Stimulated activated naive B cell treated with anti-CD40 and anti-IgM and Interleukin-4, amounts not matched to agents 10 μg/mL and 1 μg/mL and 100 μg/mL, for 72 hours (primary cell): ENCODE data around the gene CDC7.

Source experiments
- ATAC-seq, 2 donors: fragments of 150-1000 bp; cut with Tn5 transposase; replicated peaks; 2 replicates each; pipeline ENCODE4 v1.10.0; 2021; ENCODE audit warnings: moderate library complexity in 1 of 2
- DNase-seq: peaks from one replicate; pipeline ENCODE4 v3.0.0; 2021
- H3K27ac Mint-ChIP-seq: one replicate; pipeline ENCODE4 v1.8.0; 2022; ENCODE audit warnings: mild to moderate bottlenecking, mixed read lengths
- H3K27me3 Mint-ChIP-seq, 2 donors: one replicate each; pipeline ENCODE4 v1.8.0; 2022; ENCODE audit warnings: mixed read lengths in 2 of 2
- H3K36me3 Mint-ChIP-seq, 2 donors: one replicate each; pipeline ENCODE4 v1.8.0; 2022; ENCODE audit warnings: mixed read lengths in 2 of 2, mild to moderate bottlenecking in 1 of 2
- H3K4me1 Mint-ChIP-seq, 2 donors: one replicate each; pipeline ENCODE4 v1.8.0; 2022; ENCODE audit warnings: mixed read lengths in 2 of 2, mild to moderate bottlenecking in 1 of 2
- H3K4me3 Mint-ChIP-seq, 2 donors: one replicate each; pipeline ENCODE4 v1.8.0; 2022; ENCODE audit warnings: mild to moderate bottlenecking in 2 of 2, mixed read lengths in 2 of 2, moderate library complexity in 1 of 2
- H3K9me3 Mint-ChIP-seq, 2 donors: one replicate each; pipeline ENCODE4 v1.8.0; 2022; ENCODE audit warnings: mixed read lengths in 2 of 2, mild to moderate bottlenecking in 1 of 2

Gene CDC7

DNA sequence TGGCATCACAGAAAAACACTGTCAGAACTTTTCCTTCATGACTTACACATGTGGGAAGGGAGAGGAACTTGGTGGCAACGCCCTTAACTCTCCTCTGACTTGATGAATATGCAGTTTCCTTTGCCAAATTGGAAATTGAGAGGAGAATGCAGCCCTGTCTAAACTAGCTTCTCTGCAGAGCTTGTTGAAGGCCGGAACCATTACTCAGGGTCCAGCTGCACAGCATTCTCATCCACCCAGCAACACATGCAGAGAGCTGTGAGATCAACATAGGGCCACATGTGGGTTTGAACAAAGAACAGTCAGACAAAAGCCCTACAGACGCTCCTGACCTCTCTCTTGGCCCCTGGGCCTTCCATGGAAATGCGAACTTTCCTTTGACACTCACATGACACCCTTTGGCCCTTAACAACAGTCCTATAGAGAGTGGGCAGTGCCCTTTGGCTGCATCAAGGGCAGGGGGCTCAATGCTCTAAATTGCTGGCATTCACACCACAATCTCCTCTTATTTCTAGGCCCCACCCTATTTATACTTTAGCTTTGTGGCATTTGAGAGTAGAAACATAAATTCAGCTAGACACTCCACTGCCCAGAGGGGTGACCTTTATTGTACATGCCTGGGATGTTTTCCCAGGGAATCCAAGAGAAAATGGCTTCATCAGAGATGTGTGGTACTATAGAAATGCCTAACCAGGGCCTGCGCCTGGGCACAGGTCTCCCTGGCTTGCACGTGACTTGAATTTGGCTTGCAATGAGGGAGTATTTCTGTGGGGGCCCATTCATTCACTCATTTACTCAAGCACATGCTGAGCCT is 64.4 kb downstream of the CDC7 start:
- H3K36me3 Mint-ChIP-seq: no peaks in the 10 kb centered on the region
- no peaks in the 10 kb centered on the region for H3K27me3 Mint-ChIP-seq
- peaks cover 7 to 10% of the 10 kb centered on the region in 2 donors for H3K4me1 Mint-ChIP-seq
- no peak overlapping the region for H3K4me3 Mint-ChIP-seq
- H3K9me3 Mint-ChIP-seq: peaks cover 2 to 5% of the 10 kb centered on the region in 2 donors
- no peak overlapping the region for H3K27ac Mint-ChIP-seq
- DNase-seq (no peak), ATAC-seq (no peak)

GRCh38 chr1:91567583-91567982 is 66.9 kb downstream of the CDC7 start:
- Mint-ChIP-seq H3K27me3 (no peaks in the 10 kb centered on the region), H3K9me3 (peaks cover 2 to 5% of the 10 kb centered on the region in 2 donors), H3K36me3 (no peaks in the 10 kb centered on the region), H3K4me3 (no peak overlapping the region), H3K4me1 (peaks cover 21 to 35% of the 10 kb centered on the region in 2 donors), H3K27ac (no peak overlapping the region)
- ATAC-seq (no peak), DNase-seq (no peak)

- peaks cover 0 to under 1% of the 10 kb centered on the region in 2 donors for H3K27me3 Mint-ChIP-seq
- no peak overlapping the region for H3K27ac Mint-ChIP-seq
- no peak overlapping the region for H3K4me3 Mint-ChIP-seq
- H3K4me1 Mint-ChIP-seq: peaks cover 22 to 36% of the 10 kb centered on the region in 2 donors
- DNase-seq: no peak
- ATAC-seq: no peak
- peaks cover 2 to 5% of the 10 kb centered on the region in 2 donors for H3K9me3 Mint-ChIP-seq
- H3K36me3 Mint-ChIP-seq: no peaks in the 10 kb centered on the region
Observed at GRCh38 chr1:91568261-91568660, 67.6 kb downstream of the CDC7 start.

GRCh38 chr1:91569411-91570119 is 68.9 kb downstream of the CDC7 start:
- H3K4me3 Mint-ChIP-seq: no peak overlapping the region
- no peak overlapping the region for H3K27ac Mint-ChIP-seq
- H3K4me1 Mint-ChIP-seq: peaks cover 24 to 36% of the 10 kb centered on the region in 2 donors
- peaks cover 0 to 3% of the 10 kb centered on the region in 2 donors for H3K9me3 Mint-ChIP-seq
- no peak for DNase-seq
- H3K27me3 Mint-ChIP-seq: peaks cover 0 to 3% of the 10 kb centered on the region in 2 donors
- no peak for ATAC-seq
- H3K36me3 Mint-ChIP-seq: no peaks in the 10 kb centered on the region

DNA sequence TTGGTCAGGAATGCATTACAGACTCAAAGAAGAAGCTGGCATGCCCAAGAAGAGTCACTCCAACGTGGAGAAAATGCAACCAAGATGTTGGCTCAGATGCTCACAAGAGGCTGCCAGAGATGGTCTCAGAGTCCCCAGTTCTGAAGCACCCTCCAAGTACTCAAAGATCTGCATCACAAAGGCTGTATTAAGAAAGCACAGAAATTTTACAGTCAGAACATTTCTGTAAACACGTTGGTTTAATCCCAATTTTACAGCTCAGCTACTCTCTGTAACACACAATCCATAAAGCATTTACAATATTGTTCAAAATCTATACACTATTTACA is 69.4 kb downstream of the CDC7 start:
- Mint-ChIP-seq H3K27ac (no peak overlapping the region), H3K4me1 (peaks cover 24 to 36% of the 10 kb centered on the region in 2 donors), H3K4me3 (no peak overlapping the region), H3K36me3 (no peaks in the 10 kb centered on the region), H3K27me3 (peaks cover 0 to 3% of the 10 kb centered on the region in 2 donors), H3K9me3 (peaks cover 0 to 3% of the 10 kb centered on the region in 2 donors)
- DNase-seq (no peak), ATAC-seq (no peak)

DNA sequence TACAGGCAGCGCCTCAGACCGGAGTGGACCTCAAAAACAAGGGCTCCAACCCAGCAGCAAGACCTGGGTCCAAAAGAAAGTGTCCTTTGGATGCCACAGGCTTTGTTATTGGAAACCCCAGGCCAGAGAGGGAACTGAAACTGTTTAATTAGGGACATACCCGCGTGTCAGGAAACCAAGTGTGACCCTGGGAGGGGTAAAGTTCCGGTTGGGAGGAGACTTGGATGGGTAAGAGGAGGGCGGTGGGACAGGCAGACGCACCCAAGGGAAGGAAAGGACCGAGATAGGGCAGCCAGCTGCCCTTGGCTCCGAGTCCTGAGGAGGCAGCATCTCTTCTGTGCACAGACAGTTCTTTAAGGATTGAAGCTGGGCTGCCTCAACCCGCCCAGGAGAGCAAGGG is 71.4 kb downstream of the CDC7 start:
- peaks cover 0 to 3% of the 10 kb centered on the region in 2 donors for H3K27me3 Mint-ChIP-seq
- peak; percentile 92 to 95 for ATAC-seq
- peak; percentile 50 for DNase-seq
- peaks cover 33 to 51% of the 10 kb centered on the region in 2 donors for H3K4me1 Mint-ChIP-seq
- H3K4me3 Mint-ChIP-seq: peak overlapping the region; percentile 29 to 77
- H3K36me3 Mint-ChIP-seq: no peaks in the 10 kb centered on the region
- peak overlapping the region; percentile 38 for H3K27ac Mint-ChIP-seq
- H3K9me3 Mint-ChIP-seq: peaks cover 0 to 3% of the 10 kb centered on the region in 2 donors
